ENCODE data around the gene AGRP.

- no peak for TF ChIP-seq CTCF (IDR thresholded peaks at IDR 0.05)
- no peak for TF ChIP-seq POLR2A (IDR thresholded peaks at IDR 0.05)
These were observed 35.9 kb upstream of the AGRP start for GRCh38 chr16:67519242-67519641.

Data from sigmoid colon (tissue), 3 donors.